Cardiac septum (tissue), 1 donor: Measurements from ENCODE around the gene KRT4. TPM values are rescaled to one million over a fixed set of nuclear protein-coding genes. Genes with fewer than 3 reads are reported as not detected.

Experiments used
- DNase-seq: peaks from one replicate; pipeline ENCODE4 v3.0.0-alpha.2; 2020; ENCODE audit warnings: low spot score
- intact Hi-C: fragments of 100-400 bp; cut with DNase I; formaldehyde crosslinking; loops from one replicate; pipeline ENCODE4 v1.14.0; 2022
- total RNA-seq: library from RNA; stranded (reverse); fragmentation: NEBNext Ultra II Directional; extraction: Animal tissue kit (Norgen Biotek cat#: 25700); gene quantifications from one replicate; pipeline ENCODE4 v1.2.1, GENCODE V29; 2021
- donor health status: DM: no; HTN: no; CAD: no.

The KRT4 gene
- total RNA-seq, 1 donor from 2014 or later = not detected

GRCh38 chr12:52782502-52782901, 31.4 kb downstream of the KRT4 start:
- DNase-seq = no peak
- intact Hi-C loops = no loop called here

GRCh38 chr12:52781399-52782082, 32.4 kb downstream of the KRT4 start:
- DNase-seq = no peak
- intact Hi-C loops = no loop called here

- intact Hi-C loops = no loop called here
- DNase-seq = peak; percentile 47
Observed at GRCh38 chr12:52779914-52780313, 34.0 kb downstream of the KRT4 start.

GRCh38 chr12:52778833-52779232, 35.1 kb downstream of the KRT4 start:
- intact Hi-C loops = no loop called here
- DNase-seq = no peak

GRCh38 chr12:52777566-52777965, 36.4 kb downstream of the KRT4 start:
- DNase-seq = peak; percentile 59
- intact Hi-C loops = no loop called here

GRCh38 chr12:52776913-52777395, 37.0 kb downstream of the KRT4 start, which contains the start of gene KRT76:
Gene KRT76 (minus strand): TSS chr12:52777345. CDS start chr12:52777291, 54 bp downstream.
- intact Hi-C loops = no loop called here
- DNase-seq = no peak

- intact Hi-C loops = no loop called here
- DNase-seq = no peak
Observed at GRCh38 chr12:52776435-52776834, 37.5 kb downstream of the KRT4 start.

- DNase-seq = peak; percentile 66
- intact Hi-C loops = no loop called here
Observed at GRCh38 chr12:52774629-52775250, 39.2 kb downstream of the KRT4 start.

- intact Hi-C loops = no loop called here
- DNase-seq = no peak
Observed at GRCh38 chr12:52772772-52773171, 41.1 kb downstream of the KRT4 start.

GRCh38 chr12:52772188-52772587, 41.7 kb downstream of the KRT4 start:
- no peak for DNase-seq
- intact Hi-C loops = no loop called here

- no peak for DNase-seq
- intact Hi-C loops = no loop called here
Observed at GRCh38 chr12:52771505-52771904, 42.4 kb downstream of the KRT4 start.

GRCh38 chr12:52771088-52771487, 42.8 kb downstream of the KRT4 start:
- intact Hi-C loops = no loop called here
- no peak for DNase-seq

GRCh38 chr12:52769946-52770345, 44.0 kb downstream of the KRT4 start:
- intact Hi-C loops = no loop called here
- DNase-seq = peak; percentile 14

GRCh38 chr12:52769354-52769753, 44.6 kb downstream of the KRT4 start:
- intact Hi-C loops = no loop called here

GRCh38 chr12:52768479-52769200, 45.3 kb downstream of the KRT4 start:
- intact Hi-C loops = no loop called here

More at GRCh38 chr12:52769354-52769753, 44.6 kb downstream of the KRT4 start:
- DNase-seq = no peak

GRCh38 chr12:52767427-52767826, 46.5 kb downstream of the KRT4 start:
- DNase-seq = no peak
- intact Hi-C loops = no loop called here

More at GRCh38 chr12:52768479-52769200, 45.3 kb downstream of the KRT4 start:
- no peak for DNase-seq

GRCh38 chr12:52767020-52767379, 46.9 kb downstream of the KRT4 start:
- no peak for DNase-seq
- intact Hi-C loops = no loop called here

GRCh38 chr12:52766351-52767019, 47.4 kb downstream of the KRT4 start:
- DNase-seq = no peak
- intact Hi-C loops = no loop called here

- no peak for DNase-seq
- intact Hi-C loops = no loop called here
Observed at GRCh38 chr12:52765702-52766101, 48.2 kb downstream of the KRT4 start.

GRCh38 chr12:52763991-52764390, 49.9 kb downstream of the KRT4 start:
- intact Hi-C loops = no loop called here

More at GRCh38 chr12:52763991-52764390, 49.9 kb downstream of the KRT4 start:
- DNase-seq = no peak
